GM23248 (cell line): Measurements from ENCODE around the gene ADPRHL1. TPM values are rescaled to one million over a fixed set of nuclear protein-coding genes. Genes with fewer than 3 reads are reported as not detected.

Source experiments
- DNase-seq: peaks from one replicate; pipeline ENCODE4 v3.0.0-alpha.2; 2015
- H2AFZ ChIP-seq: fragments of 200-600 bp; sonication (generic); 2 replicates; pipeline ENCODE4 v1.6.1; 2016; ENCODE audit warnings: antibody characterized with exemption
- H3F3A ChIP-seq: fragments of 200-600 bp; sonication (generic); 2 replicates; pipeline ENCODE4 v1.6.1; 2016; ENCODE audit warnings: mild to moderate bottlenecking, antibody characterized with exemption, mixed run types; ENCODE audit not compliant: insufficient read depth
- H3K27ac ChIP-seq: fragments of 200-600 bp; sonication (generic); 2 replicates; pipeline ENCODE4 v1.5.1; 2016; ENCODE audit warnings: mild to moderate bottlenecking
- H3K27me3 ChIP-seq: fragments of 200-600 bp; sonication (generic); replicated peaks from 2 replicates; pipeline ENCODE4 v1.6.1; 2016; ENCODE audit warnings: mild to moderate bottlenecking; ENCODE audit not compliant: insufficient read depth
- H3K36me3 ChIP-seq: fragments of 200-600 bp; sonication (generic); 2 replicates; pipeline ENCODE4 v1.6.1; 2016; ENCODE audit warnings: low read depth, mild to moderate bottlenecking
- H3K4me1 ChIP-seq: fragments of 200-600 bp; sonication (generic); 2 replicates; pipeline ENCODE4 v1.6.1; 2016; ENCODE audit warnings: mild to moderate bottlenecking; ENCODE audit not compliant: insufficient read depth
- H3K4me2 ChIP-seq: fragments of 200-600 bp; sonication (generic); one replicate; pipeline ENCODE4 v1.6.1; 2016; ENCODE audit warnings: mild to moderate bottlenecking; ENCODE audit not compliant: unreplicated experiment
- H3K4me3 ChIP-seq: fragments of 200-600 bp; sonication (generic); 2 replicates; pipeline ENCODE4 v1.5.1; 2016; ENCODE audit warnings: mild to moderate bottlenecking
- H3K79me2 ChIP-seq: fragments of 200-600 bp; sonication (generic); 2 replicates; pipeline ENCODE4 v1.6.1; 2016; ENCODE audit warnings: mild to moderate bottlenecking; ENCODE audit not compliant: insufficient read depth
- H3K9ac ChIP-seq: fragments of 200-600 bp; sonication (generic); 2 replicates; pipeline ENCODE4 v1.6.1; 2016; ENCODE audit warnings: mild to moderate bottlenecking
- H3K9me2 ChIP-seq: fragments of 200-600 bp; sonication (generic); 2 replicates; pipeline ENCODE4 v1.6.1; 2016; ENCODE audit warnings: mixed run types, mild to moderate bottlenecking, moderate library complexity; ENCODE audit not compliant: insufficient read depth
- H3K9me3 ChIP-seq: fragments of 200-600 bp; sonication (generic); one replicate; pipeline ENCODE4 v1.6.1; 2017; ENCODE audit warnings: low read depth
- H4K20me1 ChIP-seq: fragments of 200-600 bp; sonication (generic); 2 replicates; pipeline ENCODE4 v1.6.0; 2016; ENCODE audit not compliant: insufficient read depth
- EZH2 ChIP-seq: fragments of 200-600 bp; sonication (generic); IDR thresholded peaks from 2 replicates; pipeline ENCODE4 v1.6.1; 2018; ENCODE audit warnings: antibody characterized with exemption, mild to moderate bottlenecking; ENCODE audit not compliant: insufficient read depth, poor library complexity, severe bottlenecking
- EZH2phosphoT487 ChIP-seq: fragments of 200-600 bp; sonication (generic); IDR thresholded peaks from 2 replicates; pipeline ENCODE4 v1.6.1; 2018; ENCODE audit warnings: antibody characterized with exemption, moderate library complexity, mild to moderate bottlenecking, low read depth; ENCODE audit not compliant: insufficient read depth
- WGBS, 2 experiments: methylation state at CpG; one replicate each; pipeline ENCODE4 v1.1.6; 2015 to 2017; ENCODE audit warnings: low lambda C conversion rate in 2 of 2, low coverage in 1 of 2; ENCODE audit errors: missing lambda C conversion rate in 2 of 2; 5-methylcytosine and 5-hydroxymethylcytosine counted together
- in situ Hi-C: fragments of 300-500 bp; cut with MboI; formaldehyde crosslinking; loops from 2 replicates; pipeline ENCODE4 v1.15.0; 2020
- polyA plus RNA-seq: library from polyadenylated mRNA; unstranded; fragments of >200 nt; fragmentation: Nextera tagmentation; extraction: Ambion mirVana; gene quantifications from 2 replicates; pipeline ENCODE4 v1.2.1, GENCODE V29; 2016
- total RNA-seq: library from RNA; depleted of rRNA; stranded (reverse); fragments of >200 nt; shearing (Covaris generic); gene quantifications from 2 replicates; pipeline ENCODE4 v1.2.3, GENCODE V29; 2014

The ADPRHL1 gene
- total and polyA plus RNA-seq, 2 experiments from 2014 or later, result 1.8 to 2.2 TPM

DNA sequence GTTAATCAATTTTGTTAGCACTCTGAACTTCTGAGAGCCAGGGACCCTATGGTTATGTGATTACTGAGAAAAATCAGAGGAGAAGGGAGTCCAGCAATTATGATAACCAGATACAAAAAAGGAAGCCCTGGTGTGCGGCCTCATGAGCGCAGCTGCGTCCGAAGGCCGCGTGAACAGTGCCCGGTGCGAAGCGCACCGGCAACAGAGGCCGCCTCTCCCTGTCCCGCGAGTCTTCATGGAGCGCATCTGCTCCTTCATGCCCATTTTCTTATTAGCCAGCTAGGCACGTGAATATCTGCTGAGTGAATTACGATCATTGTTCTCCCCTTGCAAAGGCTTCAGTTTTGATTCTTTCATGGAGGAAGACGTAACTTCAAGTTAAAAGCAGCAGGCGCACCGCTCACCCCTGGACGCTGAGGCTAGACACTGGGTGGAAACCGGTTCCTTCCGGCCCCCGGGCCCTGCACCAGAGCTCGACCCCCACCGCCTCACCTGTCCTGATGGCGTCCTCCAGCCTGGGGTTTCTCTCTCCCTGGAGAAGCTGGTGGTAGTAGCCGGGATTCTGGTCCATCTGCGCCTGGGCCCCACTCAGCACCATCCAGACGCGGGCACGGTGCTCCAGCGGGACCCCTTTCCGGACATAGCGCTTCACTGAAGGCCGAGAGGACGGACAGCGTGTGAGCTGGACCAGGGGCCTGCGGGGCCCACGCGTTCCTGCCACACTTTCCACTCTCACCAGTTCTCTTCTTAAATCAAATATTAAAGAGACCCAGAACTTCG, 98.3 kb downstream of the ADPRHL1 start:
- Histone ChIP-seq H3K9me3 (no peaks in the 10 kb centered on the region), H3K79me2 (no peaks in the 10 kb centered on the region), H4K20me1 (no peaks in the 10 kb centered on the region), H3K4me2 (no peak overlapping the region), H3F3A (peaks cover 7% of the 10 kb centered on the region; the same call in 1 of the 2 replicates), H3K4me3 (no peak overlapping the region), H2AFZ (no peak overlapping the region), H3K9ac (no peak overlapping the region), H3K9me2 (no peaks in the 10 kb centered on the region), H3K27ac (no peak overlapping the region), H3K36me3 (no peaks in the 10 kb centered on the region), H3K27me3 (0 out of 2 replicates have a peak, but pooled peaks cover 4% of the 10 kb centered on the region), H3K4me1 (peaks cover 6% of the 10 kb centered on the region)
- in situ Hi-C loops, result no loop called here
- 91 to 94% methylated on average over 41 of the region's 41 CpGs for WGBS, 2 experiments
- no peak for DNase-seq
- no peak for TF ChIP-seq EZH2phosphoT487
- TF ChIP-seq EZH2, result no peak

DNA sequence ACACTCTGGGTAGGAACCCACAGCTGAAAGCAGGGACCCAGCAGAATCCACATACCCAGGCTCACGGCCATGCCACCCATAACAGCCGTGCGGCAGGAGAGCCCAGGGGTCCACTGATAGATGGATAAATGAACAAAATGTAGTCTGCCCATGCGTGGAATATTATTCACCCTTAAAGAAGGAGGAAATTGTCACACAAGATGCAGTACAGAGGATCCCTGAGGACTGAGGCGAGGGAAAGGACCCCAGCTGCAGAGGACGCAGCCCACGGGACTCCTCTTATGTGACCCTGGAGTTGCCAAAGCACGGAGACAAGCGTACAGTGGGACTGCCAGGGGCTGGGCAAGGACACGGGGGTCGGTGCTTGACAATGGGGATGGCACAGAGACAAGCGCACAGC, 100.0 kb downstream of the ADPRHL1 start:
- Histone ChIP-seq H4K20me1 (no peaks in the 10 kb centered on the region), H3K27me3 (no peaks in the 10 kb centered on the region), H3K79me2 (no peaks in the 10 kb centered on the region), H3K9me2 (no peaks in the 10 kb centered on the region), H3F3A (peaks cover 2% of the 10 kb centered on the region; the same call in 1 of the 2 replicates), H2AFZ (no peak overlapping the region), H3K36me3 (no peaks in the 10 kb centered on the region), H3K4me1 (peaks cover 6% of the 10 kb centered on the region), H3K4me2 (no peak overlapping the region), H3K4me3 (no peak overlapping the region), H3K9ac (no peak overlapping the region), H3K9me3 (no peaks in the 10 kb centered on the region), H3K27ac (no peak overlapping the region)
- no peak for TF ChIP-seq EZH2phosphoT487
- TF ChIP-seq EZH2, result no peak
- no peak for DNase-seq
- WGBS, 2 experiments, result 80 to 82% methylated on average over 10 to 12 of the region's 12 CpGs
- in situ Hi-C loops, result no loop called here

DNA sequence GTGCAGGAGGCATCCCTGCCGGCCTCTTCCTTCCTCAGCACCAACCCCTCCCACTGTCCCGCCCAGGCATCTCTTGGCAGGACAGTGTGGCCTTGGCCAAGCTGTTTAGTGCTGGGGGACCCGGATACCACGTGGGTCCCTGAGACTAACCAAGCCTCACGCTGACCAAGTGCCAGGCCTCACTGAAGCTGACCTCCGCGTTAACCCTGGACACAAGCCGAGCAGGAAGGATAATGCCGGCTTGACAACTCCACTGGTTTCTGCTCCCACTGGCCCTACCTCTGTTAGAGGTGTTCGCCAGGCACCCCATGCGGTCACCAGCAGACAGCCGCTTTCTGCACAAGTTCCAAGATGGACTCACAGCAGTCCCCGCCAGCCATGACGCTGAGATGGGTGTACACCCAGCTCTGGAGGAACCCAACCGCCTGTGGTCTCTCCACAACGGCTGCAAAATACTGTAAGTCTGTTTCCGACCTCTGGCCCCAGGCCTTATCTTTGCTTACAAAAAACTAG, 101.7 kb downstream of the ADPRHL1 start:
- no peak for TF ChIP-seq EZH2
- TF ChIP-seq EZH2phosphoT487, result no peak
- H3K9ac ChIP-seq, result no peak overlapping the region

DNA sequence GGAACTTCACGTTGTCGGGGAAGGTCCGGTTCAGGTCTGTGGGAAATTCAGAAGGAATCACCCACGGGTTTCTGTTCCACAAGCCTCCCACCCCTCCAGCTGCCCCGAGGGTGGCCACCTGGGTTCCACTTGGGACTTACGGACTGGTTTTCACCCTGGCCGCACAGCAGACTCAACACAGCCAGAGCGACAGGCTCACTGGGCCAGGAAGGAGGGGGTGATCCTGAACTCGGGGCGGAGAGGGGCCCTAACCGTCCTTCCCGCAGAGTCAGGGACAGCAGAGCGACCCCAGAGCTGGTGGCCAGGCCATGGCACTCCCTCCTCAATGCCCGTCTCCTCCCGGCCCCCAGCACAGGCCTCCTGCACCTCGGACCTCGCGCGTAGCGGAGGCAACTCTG, 102.4 kb downstream of the ADPRHL1 start:
- no peaks in the 10 kb centered on the region for H3K27me3 ChIP-seq
- H4K20me1 ChIP-seq, result no peaks in the 10 kb centered on the region
- no peak overlapping the region for H3K4me3 ChIP-seq
- H3K27ac ChIP-seq, result no peak overlapping the region
- H3K9me2 ChIP-seq, result no peaks in the 10 kb centered on the region
- H3K9ac ChIP-seq, result no peak overlapping the region
- no peak for DNase-seq
- no peaks in the 10 kb centered on the region for H3K36me3 ChIP-seq
- H3K4me2 ChIP-seq, result no peak overlapping the region
- no peak for TF ChIP-seq EZH2phosphoT487
- TF ChIP-seq EZH2, result no peak
- H2AFZ ChIP-seq, result no peak overlapping the region
- in situ Hi-C loops, result no loop called here
- no peaks in the 10 kb centered on the region for H3K9me3 ChIP-seq
- H3K79me2 ChIP-seq, result no peaks in the 10 kb centered on the region
- no peaks in the 10 kb centered on the region for H3F3A ChIP-seq
- 85 to 87% methylated on average over 19 of the region's 20 CpGs for WGBS, 2 experiments
- H3K4me1 ChIP-seq, result no peaks in the 10 kb centered on the region

More for the DNA sequence above, 101.7 kb downstream of the ADPRHL1 start:
- Histone ChIP-seq H3K9me3 (no peaks in the 10 kb centered on the region), H3F3A (no peaks in the 10 kb centered on the region), H3K9me2 (no peaks in the 10 kb centered on the region), H3K27ac (no peak overlapping the region), H4K20me1 (no peaks in the 10 kb centered on the region), H3K4me2 (no peak overlapping the region), H3K4me3 (no peak overlapping the region), H3K79me2 (no peaks in the 10 kb centered on the region), H2AFZ (no peak overlapping the region), H3K4me1 (no peaks in the 10 kb centered on the region), H3K36me3 (no peaks in the 10 kb centered on the region), H3K27me3 (no peaks in the 10 kb centered on the region)
- whole genome bisulfite sequencing, 2 experiments, result 83 to 84% methylated on average over 17 of the region's 17 CpGs
- no peak for DNase-seq
- in situ Hi-C loops, result no loop called here
